Liver (tissue), 10 donors: ENCODE results near the gene NEK11. TPM values are rescaled to one million over a fixed set of nuclear protein-coding genes. Genes with fewer than 3 reads are reported as not detected.

Experiments
- DNase-seq: peaks from one replicate; pipeline ENCODE4 v3.0.0-alpha.2; 2017; ENCODE audit warnings: low spot score
- H3K27ac ChIP-seq, 2 donors: one replicate each; pipeline ENCODE4 v1.7.0; 2013; ENCODE audit warnings: inconsistent platforms in 2 of 2, low read length in 2 of 2, control low read depth in 1 of 2, low read depth in 1 of 2, mild to moderate bottlenecking in 1 of 2
- H3K27me3 ChIP-seq, 4 donors: one replicate each; pipeline versions ENCODE4 v1.6.1 to v1.7.0; 2013; ENCODE audit warnings: low read length in 3 of 4, inconsistent platforms in 1 of 4, mild to moderate bottlenecking in 1 of 4, moderate library complexity in 1 of 4; ENCODE audit not compliant: control insufficient read depth in 4 of 4, insufficient read depth in 4 of 4
- H3K36me3 ChIP-seq, 4 donors: one replicate each; pipeline versions ENCODE4 v1.6.1 to v1.7.0; 2013; ENCODE audit warnings: low read length in 3 of 4, mild to moderate bottlenecking in 3 of 4, low read depth in 1 of 4, moderate library complexity in 1 of 4; ENCODE audit not compliant: control insufficient read depth in 4 of 4, insufficient read depth in 3 of 4
- H3K4me1 ChIP-seq, 4 donors: one replicate each; pipeline versions ENCODE4 v1.6.1 to v1.7.0; 2013; ENCODE audit warnings: low read length in 3 of 4, mild to moderate bottlenecking in 3 of 4, moderate library complexity in 1 of 4; ENCODE audit not compliant: control insufficient read depth in 4 of 4, insufficient read depth in 4 of 4
- H3K4me3 ChIP-seq, 3 donors: one replicate each; pipeline versions ENCODE4 v1.6.1 to v1.7.0; 2013; ENCODE audit warnings: low read length in 3 of 3, control low read depth in 1 of 3, low read depth in 1 of 3, mild to moderate bottlenecking in 1 of 3
- H3K9ac ChIP-seq, 2 donors: one replicate each; pipeline ENCODE4 v1.7.0; 2013; ENCODE audit warnings: low read length in 2 of 2, mild to moderate bottlenecking in 2 of 2, moderate library complexity in 2 of 2, control low read depth in 1 of 2, low read depth in 1 of 2
- H3K9me3 ChIP-seq, 4 donors: one replicate each; pipeline versions ENCODE4 v1.6.1 to v1.7.0; 2013; ENCODE audit warnings: low read length in 3 of 4; ENCODE audit not compliant: control insufficient read depth in 4 of 4
- FOXA2 ChIP-seq: IDR thresholded peaks from 2 replicates; pipeline ENCODE4 v1.6.1; 2016; ENCODE audit warnings: antibody characterized with exemption
- RXRA ChIP-seq, 2 donors: IDR thresholded peaks; 2 replicates each; pipeline ENCODE4 v1.6.1; 2017 to 2018; ENCODE audit warnings: antibody characterized with exemption in 2 of 2, mild to moderate bottlenecking in 1 of 2
- WGBS: extraction: QIAGEN DNeasy Blood & Tissue Kit; methylation state at CpG from one replicate; pipeline ENCODE4 v1.1.7; 2013; 5-methylcytosine and 5-hydroxymethylcytosine counted together
- polyA plus RNA-seq, 2 donors: library from polyadenylated mRNA; stranded (reverse) in 1 of 2; unstranded in 1 of 2; fragments of 200-250 nt in 1 of 2; fragments of >200 nt in 1 of 2; fragmentation: Nextera tagmentation in 1 of 2; extraction: Ambion mirVana in 1 of 2; gene quantifications; one replicate each; pipeline versions ENCODE4 v1.2.1 to v1.2.3, GENCODE V29; 2013 to 2015
- small RNA-seq: library from RNA; depleted of rRNA; stranded (forward); fragments of <200 nt; gene quantifications from one replicate; pipeline ENCODE3, GENCODE V24; 2014
- total RNA-seq, 2 donors: library from RNA; depleted of rRNA; stranded (reverse); fragments of >200 nt; gene quantifications; one replicate each; pipeline ENCODE4 v1.2.3, GENCODE V29; 2014
- donor health status: healthy.
- donor health status: healthy.
- donor health status: healthy.
- donor health status: healthy.
- donor health status: healthy.

Gene NEK11
- total and polyA plus RNA-seq, 4 donors = 0.35 to 0.92 (median 0.69) TPM

DNA sequence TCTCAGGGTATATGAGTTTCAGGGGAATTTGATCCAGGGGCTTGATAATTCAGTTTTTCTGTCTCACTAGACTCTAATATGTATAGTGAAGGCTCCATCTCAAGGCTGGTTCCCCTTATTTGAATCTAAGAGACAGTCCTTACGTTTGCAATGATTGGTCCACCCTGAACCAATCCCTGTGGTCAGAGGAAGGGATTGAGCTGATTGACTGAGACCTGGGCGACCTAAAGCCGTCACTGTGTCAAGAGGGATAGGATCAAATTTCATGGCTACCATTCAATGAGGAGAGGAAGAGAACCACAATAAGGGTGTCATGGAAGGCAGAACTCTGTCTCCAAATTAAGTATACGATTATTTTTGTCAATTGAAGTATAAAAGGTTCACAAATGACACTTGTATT lies 371.2 kb downstream of the NEK11 start:
- H3K36me3 ChIP-seq = no peaks in the 10 kb centered on the region
- H3K4me1 ChIP-seq = peaks cover 0 to 3% (median 0%) of the 10 kb centered on the region in 4 donors
- DNase-seq = no peak
- no peaks in the 10 kb centered on the region for H3K27me3 ChIP-seq
- no peaks in the 10 kb centered on the region for H3K9me3 ChIP-seq
- WGBS = 85% methylated on average over 4 of the region's 4 CpGs
- H3K4me3 ChIP-seq = no peak overlapping the region
- TF ChIP-seq FOXA2 (no peak), RXRA (IDR thresholded peaks at IDR 0.05) (no peak)
- H3K27ac ChIP-seq = no peak overlapping the region
- no peak overlapping the region for H3K9ac ChIP-seq

Small RNA genes lying within 50 kb of the gene (small RNA-seq; reads per million reads assigned to genes)
- not detected for gene RNU6-726P

Other genes starting within 250 kb of the NEK11 start
- 10 to 100 TPM; 32.1 to 45.1 TPM for gene ATP2C1, start 132.8 kb upstream of the NEK11 start, total RNA-seq
- gene ATP2C1, start 132.8 kb upstream of the NEK11 start, polyA plus RNA-seq = 10 to 100 TPM; 10.5 to 18.2 TPM
- gene ASTE1, start 52 bp upstream of the NEK11 start, total RNA-seq = 1 to 10 TPM; 4.6 to 6.0 TPM
- 1 to 10 TPM; 2.6 to 5.7 TPM for gene ASTE1, start 52 bp upstream of the NEK11 start, polyA plus RNA-seq